PC-9 (cell line): ENCODE measurements around the gene GFY.
"Not testable (repeated sequence)": the region's sequence is repeated elsewhere in the genome, so short reads cannot be mapped to it uniquely, and the experiment has no call there.

Source experiments
- EZH2 ChIP-seq: fragments of 200-600 bp; sonication (generic); IDR thresholded peaks from 2 replicates; pipeline ENCODE4 v1.8.0; 2017; ENCODE audit warnings: antibody characterized with exemption, low read depth
- TF ChIP-seq, protein P1 (sequence below): fragments of 200-600 bp; sonication (generic); conservative IDR thresholded peaks from 2 replicates; pipeline ENCODE4 v1.6.1; 2017; ENCODE audit warnings: mixed run types, antibody characterized with exemption, mild to moderate bottlenecking, moderate library complexity

DNA sequence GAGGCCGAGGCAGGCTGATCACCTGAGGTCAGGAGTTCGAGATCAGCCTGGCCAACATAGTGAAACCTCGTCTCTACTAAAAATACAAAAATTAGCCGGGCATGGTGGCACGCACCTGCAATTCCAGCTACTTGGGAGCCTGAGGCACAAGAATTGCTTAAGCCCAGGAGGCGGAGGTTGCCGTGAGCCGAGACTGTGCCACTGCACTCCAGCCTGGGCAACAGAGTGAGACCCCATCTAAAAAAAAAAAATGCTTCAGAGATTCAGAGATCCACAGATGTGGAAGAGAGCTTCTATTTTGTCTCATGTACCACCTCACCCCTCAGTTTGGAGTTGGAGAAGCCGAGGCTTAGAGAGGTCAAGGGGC lies 48.3 kb downstream of the GFY start:
- TF ChIP-seq EZH2, result not testable (repeated sequence)
- TF ChIP-seq, protein P1, sequence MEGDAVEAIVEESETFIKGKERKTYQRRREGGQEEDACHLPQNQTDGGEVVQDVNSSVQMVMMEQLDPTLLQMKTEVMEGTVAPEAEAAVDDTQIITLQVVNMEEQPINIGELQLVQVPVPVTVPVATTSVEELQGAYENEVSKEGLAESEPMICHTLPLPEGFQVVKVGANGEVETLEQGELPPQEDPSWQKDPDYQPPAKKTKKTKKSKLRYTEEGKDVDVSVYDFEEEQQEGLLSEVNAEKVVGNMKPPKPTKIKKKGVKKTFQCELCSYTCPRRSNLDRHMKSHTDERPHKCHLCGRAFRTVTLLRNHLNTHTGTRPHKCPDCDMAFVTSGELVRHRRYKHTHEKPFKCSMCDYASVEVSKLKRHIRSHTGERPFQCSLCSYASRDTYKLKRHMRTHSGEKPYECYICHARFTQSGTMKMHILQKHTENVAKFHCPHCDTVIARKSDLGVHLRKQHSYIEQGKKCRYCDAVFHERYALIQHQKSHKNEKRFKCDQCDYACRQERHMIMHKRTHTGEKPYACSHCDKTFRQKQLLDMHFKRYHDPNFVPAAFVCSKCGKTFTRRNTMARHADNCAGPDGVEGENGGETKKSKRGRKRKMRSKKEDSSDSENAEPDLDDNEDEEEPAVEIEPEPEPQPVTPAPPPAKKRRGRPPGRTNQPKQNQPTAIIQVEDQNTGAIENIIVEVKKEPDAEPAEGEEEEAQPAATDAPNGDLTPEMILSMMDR, result not testable (repeated sequence)
